Natural killer cell (primary cell): ENCODE results near the gene SESN1. TPM values are rescaled to one million over a fixed set of nuclear protein-coding genes. Genes with fewer than 3 reads are reported as not detected.

Source experiments
- ATAC-seq, 3 donors: fragments of 150-1000 bp in 2 of 3; fragments of 200-7000 bp in 1 of 3; cut with Tn5 transposase; 1 replicate in 1 of 3; 2 replicates in 2 of 3; pipeline ENCODE4 v1.10.0; 2021; ENCODE audit warnings: mild to moderate bottlenecking in 2 of 3, moderate library complexity in 2 of 3
- DNase-seq, 2 donors: peaks; one replicate each; pipeline versions ENCODE4 v3.0.0 to v3.0.0-alpha.2; 2013 to 2021; ENCODE audit warnings: mixed read lengths in 1 of 2
- H3K27ac ChIP-seq: one replicate; pipeline ENCODE4 v1.5.1; 2013; ENCODE audit warnings: mild to moderate bottlenecking, low read length
- H3K27me3 ChIP-seq: one replicate; pipeline ENCODE4 v1.6.1; 2013; ENCODE audit warnings: low read length; ENCODE audit not compliant: control insufficient read depth, insufficient read depth
- H3K36me3 ChIP-seq: one replicate; pipeline ENCODE4 v1.6.1; 2013; ENCODE audit warnings: low read length; ENCODE audit not compliant: control insufficient read depth, insufficient read depth
- H3K4me1 ChIP-seq: one replicate; pipeline ENCODE4 v1.6.1; 2013; ENCODE audit warnings: low read length; ENCODE audit not compliant: control insufficient read depth, insufficient read depth
- H3K4me3 ChIP-seq: one replicate; pipeline ENCODE4 v1.5.1; 2013; ENCODE audit warnings: low read length
- H3K9me3 ChIP-seq: one replicate; pipeline ENCODE4 v1.6.1; 2013; ENCODE audit warnings: low read length; ENCODE audit not compliant: control insufficient read depth, insufficient read depth
- H3K27ac Mint-ChIP-seq, 2 donors: one replicate each; pipeline ENCODE4 v1.8.0; 2022; ENCODE audit warnings: mild to moderate bottlenecking in 2 of 2, mixed read lengths in 2 of 2, moderate library complexity in 1 of 2
- H3K27me3 Mint-ChIP-seq, 2 donors: one replicate each; pipeline ENCODE4 v1.8.0; 2022; ENCODE audit warnings: low read depth in 2 of 2, mixed read lengths in 2 of 2
- H3K36me3 Mint-ChIP-seq: one replicate; pipeline ENCODE4 v1.8.0; 2022; ENCODE audit warnings: mixed read lengths
- H3K4me1 Mint-ChIP-seq, 2 donors: one replicate each; pipeline ENCODE4 v1.8.0; 2022; ENCODE audit warnings: mixed read lengths in 2 of 2
- H3K4me3 Mint-ChIP-seq: one replicate; pipeline ENCODE4 v1.8.0; 2022; ENCODE audit warnings: mild to moderate bottlenecking, moderate library complexity, mixed read lengths
- H3K9me3 Mint-ChIP-seq, 2 donors: one replicate each; pipeline ENCODE4 v1.8.0; 2022; ENCODE audit warnings: mixed read lengths in 2 of 2
- CTCF ChIP-seq: fragments of 200-600 bp; IDR thresholded peaks from one replicate; pipeline ENCODE4 v1.8.0; 2022; ENCODE audit warnings: antibody characterized with exemption
- WGBS: methylation state at CpG from one replicate; pipeline ENCODE4 v1.1.7; 2013; ENCODE audit warnings: missing lambda C conversion rate; ENCODE audit not compliant: insufficient coverage; 5-methylcytosine and 5-hydroxymethylcytosine counted together
- intact Hi-C: fragments of 100-400 bp; cut with micrococcal nuclease; formaldehyde crosslinking; loops from one replicate; pipeline ENCODE4 v1.14.2; 2022
- total RNA-seq, 4 donors: library from RNA; stranded (reverse); fragments of 120-200 nt in 1 of 4; gene quantifications; one replicate each; pipeline versions ENCODE4 v1.2.3 to v1.2.4, GENCODE V29; 2013 to 2022

Gene SESN1
- total RNA-seq, 3 donors from 2014 or later (not counting 1 experiment from before 2014, with no cell fraction given): 52.9 to 106 (median 68.9) TPM

DNA sequence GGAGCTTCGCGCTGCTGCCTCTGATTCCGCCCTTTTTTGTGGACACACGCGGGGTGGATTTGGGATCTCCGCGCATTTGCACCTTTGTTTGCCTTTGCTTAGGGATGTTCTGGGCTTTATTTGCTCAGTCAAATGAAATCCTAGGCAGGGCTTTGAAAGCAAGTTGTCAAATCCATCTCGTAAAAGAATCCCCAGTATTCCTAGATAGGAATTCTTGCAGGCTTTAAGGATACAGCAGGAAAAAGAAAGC is 1.1 kb upstream of the SESN1 start:
- H3K4me3 Mint-ChIP-seq: peak overlapping the region; percentile 94
- H3K27ac Mint-ChIP-seq: peak overlapping the region; percentile 98 to 99
- H3K4me3 ChIP-seq: peak overlapping the region; percentile 64
- WGBS: 0% methylated on average over 8 of the region's 8 CpGs
- H3K27ac ChIP-seq: peak overlapping the region; percentile 98
- DNase-seq: no peak
- no peaks in the 10 kb centered on the region for H3K9me3 Mint-ChIP-seq
- peaks cover 8% of the 10 kb centered on the region for H3K4me1 ChIP-seq
- H3K27me3 ChIP-seq: no peaks in the 10 kb centered on the region
- H3K36me3 ChIP-seq: no peaks in the 10 kb centered on the region
- no peaks in the 10 kb centered on the region for H3K9me3 ChIP-seq
- intact Hi-C loops: loop anchor here (1.0 to 10.0 kb wide), 8 partner anchors 37 to 1271 kb away; partner anchors contain the start of genes ARMC2, CD164, PPIL6 and SCML4
- peaks cover 38 to 47% of the 10 kb centered on the region in 2 donors for H3K4me1 Mint-ChIP-seq
- no peaks in the 10 kb centered on the region for H3K27me3 Mint-ChIP-seq
- no peak for TF ChIP-seq CTCF
- ATAC-seq: no peak
- no peaks in the 10 kb centered on the region for H3K36me3 Mint-ChIP-seq

GRCh38 chr6:109095036-109095834 is 589 bp upstream of the SESN1 start, which contains the start of gene CEP57L1:
CEP57L1 (plus strand) TSS chr6:109095507; CDS start chr6:109145222, 49,715 bp downstream.
- Mint-ChIP-seq H3K4me1 (peaks cover 42 to 52% of the 10 kb centered on the region in 2 donors), H3K4me3 (peak within 1 kb of the TSS; percentile 94), H3K27me3 (no peaks in the 10 kb centered on the region), H3K27ac (peak within 1 kb of the TSS; percentile 98 to 99), H3K36me3 (no peaks in the 10 kb centered on the region), H3K9me3 (no peaks in the 10 kb centered on the region)
- Histone ChIP-seq H3K4me1 (peaks cover 8% of the 10 kb centered on the region), H3K4me3 (peak within 1 kb of the TSS; percentile 64), H3K27ac (peak within 1 kb of the TSS; percentile 98), H3K36me3 (no peaks in the 10 kb centered on the region), H3K9me3 (no peaks in the 10 kb centered on the region), H3K27me3 (no peaks in the 10 kb centered on the region)
- DNase-seq (peak; percentile 94 to 97), ATAC-seq (peak; percentile 71 to 87 (median 74))
- WGBS: under 1% methylated on average over 45 of the region's 49 CpGs
- intact Hi-C loops: loop anchor here (1.0 to 10.0 kb wide), 8 partner anchors 36 to 1270 kb away; partner anchors contain the start of genes ARMC2, CD164, PPIL6 and SCML4
- TF ChIP-seq CTCF: no peak

GRCh38 chr6:109093732-109094415 is 772 bp downstream of the SESN1 start:
- TF ChIP-seq CTCF: no peak
- peak overlapping the region; percentile 64 for H3K4me3 ChIP-seq
- Mint-ChIP-seq H3K36me3 (no peaks in the 10 kb centered on the region), H3K4me1 (peaks cover 53 to 64% of the 10 kb centered on the region in 2 donors), H3K9me3 (no peaks in the 10 kb centered on the region), H3K27me3 (no peaks in the 10 kb centered on the region), H3K27ac (peak overlapping the region; percentile 98 to 99), H3K4me3 (peak overlapping the region; percentile 86)
- no peaks in the 10 kb centered on the region for H3K36me3 ChIP-seq
- peaks cover 8% of the 10 kb centered on the region for H3K4me1 ChIP-seq
- ATAC-seq (no peak), DNase-seq (peak in 1 of 2 donors; percentile 43)
- H3K27me3 ChIP-seq: no peaks in the 10 kb centered on the region
- WGBS: under 1% methylated on average over 17 of the region's 19 CpGs
- intact Hi-C loops: loop anchor here (2.0 to 10.0 kb wide), 5 partner anchors 35 to 1269 kb away; partner anchors contain the start of genes PPIL6, SCML4, SMPD2 and SNX3
- H3K27ac ChIP-seq: peak overlapping the region; percentile 98
- H3K9me3 ChIP-seq: no peaks in the 10 kb centered on the region
